GM10248 (cell line): ENCODE measurements around the gene CRB2.

Source experiments
- CTCF ChIA-PET: fragments of 300-600 bp; sonication (Branson Sonifier 250); formaldehyde crosslinking; extraction: SDS; loops from one replicate; lab custom pipeline; 2021; ENCODE audit warnings: antibody characterized with exemption; lab: Yijun Ruan, JAX
- POLR2A ChIA-PET: fragments of 350-650 bp; sonication (Branson Sonifier 250); formaldehyde crosslinking; extraction: SDS; loops from one replicate; lab custom pipeline; 2020; ENCODE audit warnings: antibody characterized with exemption; lab: Yijun Ruan, JAX
- DNase-seq: peaks from one replicate; pipeline ENCODE4 v3.0.0; 2012; ENCODE audit errors: extremely low spot score
- TF ChIP-seq, protein P1 (sequence below): IDR thresholded peaks from 2 replicates; pipeline ENCODE4 v1.5.1; 2012; ENCODE audit warnings: mild to moderate bottlenecking, low read depth; ENCODE audit errors: extremely low read depth, missing control alignments, control extremely low read depth

Gene CRB2

DNA sequence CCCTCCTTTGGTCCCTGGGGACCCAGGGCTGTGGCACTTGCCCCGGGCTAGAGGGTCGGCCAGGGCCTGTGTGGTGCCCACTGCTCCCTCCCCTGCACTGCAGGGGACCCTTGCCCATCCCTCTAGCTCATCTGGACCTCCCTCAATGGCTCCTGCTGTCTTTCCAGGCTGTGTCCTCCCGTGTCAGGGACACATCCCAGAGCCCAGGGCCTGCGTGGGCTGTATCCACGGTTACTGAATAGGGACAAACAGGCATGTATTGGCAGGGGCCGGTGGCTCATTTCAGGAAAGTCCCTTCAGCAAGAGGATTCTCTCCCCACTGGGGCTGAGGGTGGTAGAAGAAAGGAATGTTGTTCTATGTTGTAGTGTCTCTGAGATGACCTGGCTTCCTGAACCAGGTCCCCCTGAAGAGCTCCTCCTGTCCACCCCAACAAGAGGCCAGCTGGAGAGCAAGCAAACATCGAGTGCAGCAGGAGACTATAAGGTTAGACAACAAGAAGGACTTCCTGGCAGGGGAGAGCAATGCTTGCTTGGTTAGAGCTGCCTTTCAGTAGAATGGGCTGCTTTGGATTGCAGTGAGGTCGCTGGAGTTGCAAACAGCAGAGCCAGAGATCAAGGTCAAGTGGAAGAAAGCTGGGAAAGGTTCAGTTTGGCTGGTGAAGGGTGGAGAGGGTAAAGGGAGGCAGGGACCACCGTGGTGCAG lies 1.0 kb upstream of the CRB2 start:
- no peak for DNase-seq
- ChIA-PET POLR2A (no interaction called here), CTCF (interaction anchor here (0.6 to 4.9 kb wide), 29 partner anchors 11 to 879 kb away, joined by 3 to 82 read pairs (median 5); no protein-coding TSS in a partner anchor)
- TF ChIP-seq, protein P1, sequence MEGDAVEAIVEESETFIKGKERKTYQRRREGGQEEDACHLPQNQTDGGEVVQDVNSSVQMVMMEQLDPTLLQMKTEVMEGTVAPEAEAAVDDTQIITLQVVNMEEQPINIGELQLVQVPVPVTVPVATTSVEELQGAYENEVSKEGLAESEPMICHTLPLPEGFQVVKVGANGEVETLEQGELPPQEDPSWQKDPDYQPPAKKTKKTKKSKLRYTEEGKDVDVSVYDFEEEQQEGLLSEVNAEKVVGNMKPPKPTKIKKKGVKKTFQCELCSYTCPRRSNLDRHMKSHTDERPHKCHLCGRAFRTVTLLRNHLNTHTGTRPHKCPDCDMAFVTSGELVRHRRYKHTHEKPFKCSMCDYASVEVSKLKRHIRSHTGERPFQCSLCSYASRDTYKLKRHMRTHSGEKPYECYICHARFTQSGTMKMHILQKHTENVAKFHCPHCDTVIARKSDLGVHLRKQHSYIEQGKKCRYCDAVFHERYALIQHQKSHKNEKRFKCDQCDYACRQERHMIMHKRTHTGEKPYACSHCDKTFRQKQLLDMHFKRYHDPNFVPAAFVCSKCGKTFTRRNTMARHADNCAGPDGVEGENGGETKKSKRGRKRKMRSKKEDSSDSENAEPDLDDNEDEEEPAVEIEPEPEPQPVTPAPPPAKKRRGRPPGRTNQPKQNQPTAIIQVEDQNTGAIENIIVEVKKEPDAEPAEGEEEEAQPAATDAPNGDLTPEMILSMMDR = no peak

DNA sequence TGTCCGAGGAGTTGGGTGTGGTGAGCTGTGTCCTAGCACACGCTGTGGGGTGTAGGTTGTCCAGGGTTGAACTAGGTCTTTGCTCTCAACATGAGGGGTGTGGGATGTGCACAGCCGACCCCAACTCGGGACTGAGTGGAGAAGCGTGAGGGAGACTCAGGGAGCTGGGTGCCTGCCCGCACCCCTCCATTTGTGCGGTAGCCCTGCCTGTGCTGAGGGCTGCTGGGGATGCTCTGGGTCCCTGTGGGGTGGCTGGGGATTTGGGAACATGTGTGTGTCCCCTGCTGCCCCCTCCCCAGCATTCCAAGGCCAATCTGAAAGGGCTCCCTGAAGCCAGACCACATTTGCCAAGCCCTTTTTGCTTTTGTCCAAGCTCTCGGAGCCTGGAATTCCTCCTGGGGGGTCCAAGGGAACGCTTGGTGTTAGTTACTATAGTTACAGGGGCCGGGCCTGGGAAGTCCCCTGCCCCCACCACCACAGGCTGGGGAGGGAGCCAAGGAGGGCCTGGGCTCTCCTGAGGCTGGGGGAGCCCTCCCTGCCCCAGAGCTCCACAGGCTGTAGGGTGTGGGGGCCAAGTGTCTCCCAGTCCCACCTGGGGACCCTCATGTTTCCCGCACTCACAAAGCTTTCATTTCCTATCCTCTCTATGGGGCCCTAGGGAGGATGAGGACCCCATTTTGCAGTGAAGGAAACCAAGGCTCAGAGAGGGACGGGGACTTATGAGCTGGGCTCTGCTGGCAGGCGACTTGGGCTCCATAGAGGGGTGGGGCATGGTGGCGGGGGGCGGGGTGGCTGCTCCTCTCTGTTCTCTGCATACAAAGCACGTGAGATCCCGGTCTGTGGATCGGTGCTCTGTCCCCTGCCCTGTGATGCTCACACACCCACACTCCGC lies 1.1 kb downstream of the CRB2 start:
- ChIA-PET POLR2A (no interaction called here), CTCF (interaction anchor here (0.9 to 4.9 kb wide), 3 partner anchors 11 to 29 kb away, joined by 3 to 82 read pairs (median 5); no protein-coding TSS in a partner anchor)
- TF ChIP-seq, protein P1 = no peak
- DNase-seq = no peak

DNA sequence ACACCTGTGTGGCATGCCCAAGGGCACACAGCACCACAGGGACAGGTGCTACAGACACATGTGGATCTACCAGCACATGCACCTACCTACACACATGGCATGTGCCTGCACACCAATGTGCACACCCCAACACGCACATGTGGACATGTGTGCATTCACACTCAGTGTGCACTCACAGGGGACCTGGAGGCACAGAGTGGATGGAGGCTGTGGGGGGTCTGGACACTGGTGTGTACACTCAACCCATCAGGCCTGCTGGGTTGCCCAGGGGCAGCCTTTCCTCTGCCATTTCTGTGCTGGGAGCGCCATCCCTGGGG lies 1.7 kb downstream of the CRB2 start:
- ChIA-PET POLR2A (no interaction called here), CTCF (interaction anchor here (0.9 to 1.5 kb wide), 2 partner anchors 12 to 28 kb away, joined by 3 to 5 read pairs; no protein-coding TSS in a partner anchor)
- TF ChIP-seq, protein P1 = no peak
- DNase-seq = no peak

DNA sequence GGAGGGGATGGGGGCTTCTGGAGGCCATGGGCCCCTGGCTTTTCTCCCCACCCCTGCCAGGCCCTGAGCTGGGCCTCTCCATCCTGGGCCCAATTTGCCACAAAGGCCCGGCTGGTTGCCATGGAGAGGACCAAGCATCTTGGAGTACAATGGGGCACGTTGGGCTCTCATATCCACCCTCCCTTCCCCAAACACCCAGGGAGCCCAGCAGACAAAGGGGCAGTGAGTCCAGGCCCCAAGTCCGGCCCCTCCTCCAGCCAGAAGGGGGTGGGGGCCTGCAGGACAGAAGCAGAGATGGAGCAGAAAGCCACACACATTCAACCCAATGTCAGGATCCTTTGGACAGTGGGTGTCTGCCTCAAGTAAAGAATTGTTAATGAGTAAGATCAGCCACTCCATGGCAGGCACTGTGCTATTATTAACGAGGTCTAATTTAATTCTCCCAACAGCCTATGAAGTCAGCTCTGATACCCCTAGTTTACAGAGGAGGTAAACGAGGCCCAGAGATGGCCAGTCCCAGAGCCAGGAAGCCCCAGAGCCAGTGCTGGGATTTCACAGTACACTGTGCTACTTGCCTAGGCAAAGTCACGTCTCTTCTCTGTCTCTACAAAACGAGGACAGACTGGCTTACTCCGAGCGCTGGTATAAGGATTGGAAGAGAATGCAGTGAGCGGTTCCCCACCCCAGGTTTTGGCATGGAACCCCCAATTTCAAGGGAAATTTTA lies 2.3 kb downstream of the CRB2 start:
- ChIA-PET POLR2A (no interaction called here), CTCF (interaction anchor here (1.5 to 2.4 kb wide), 2 partner anchors 9 to 28 kb away, joined by 5 to 20 read pairs; no protein-coding TSS in a partner anchor)
- no peak for DNase-seq
- TF ChIP-seq, protein P1 = no peak

DNA sequence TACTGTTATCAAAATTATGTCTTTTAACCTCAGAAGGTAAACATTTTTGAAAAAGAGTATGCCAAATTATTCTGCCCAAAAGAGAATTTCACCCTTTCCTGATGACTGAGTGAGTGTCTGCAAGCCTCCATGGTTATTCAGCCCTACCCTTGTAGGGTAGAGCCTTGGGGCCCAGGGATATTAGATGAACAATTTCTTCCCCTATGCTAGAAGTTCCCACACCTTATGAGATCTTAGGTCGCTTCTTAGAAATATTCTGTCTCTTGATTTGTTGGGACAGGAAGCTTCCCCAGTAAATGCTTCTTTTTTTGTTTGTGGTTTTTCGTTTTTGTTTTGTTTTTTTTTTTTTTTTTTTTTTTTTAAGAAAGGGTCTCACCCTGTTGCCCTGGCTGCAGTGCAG lies 3.1 kb downstream of the CRB2 start:
- DNase-seq = no peak
- TF ChIP-seq, protein P1 = no peak
- ChIA-PET CTCF (interaction anchor here (0.9 to 2.4 kb wide), 3 partner anchors 9 to 277 kb away, joined by 3 to 20 read pairs (median 6); no protein-coding TSS in a partner anchor), POLR2A (no interaction called here)

DNA sequence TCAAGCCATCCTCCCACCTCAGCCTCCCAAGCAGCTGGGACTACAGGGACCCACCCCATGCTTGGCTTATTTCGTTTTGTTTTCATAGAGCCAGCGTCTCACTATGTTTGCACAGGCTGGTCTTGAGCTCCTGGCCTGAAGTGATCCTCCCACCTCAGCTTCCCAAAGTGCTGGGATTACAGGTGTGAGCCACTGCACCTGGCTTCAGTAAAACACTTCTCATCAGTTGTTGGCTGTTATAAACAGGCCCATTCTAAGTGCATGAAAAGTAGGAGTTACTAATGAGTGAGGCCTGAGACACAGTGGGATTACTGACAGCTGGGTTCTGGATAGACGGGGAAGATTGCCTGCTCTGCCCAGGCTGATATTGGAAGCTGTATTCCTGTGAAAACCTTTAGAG lies 3.5 kb downstream of the CRB2 start:
- POLR2A ChIA-PET = no interaction called here
- TF ChIP-seq, protein P1 = no peak
- CTCF ChIA-PET = interaction anchor here (0.9 to 2.4 kb wide), 4 partner anchors 9 to 277 kb away, joined by 3 to 20 read pairs (median 4); no protein-coding TSS in a partner anchor
- no peak for DNase-seq
